Peyer's patch (tissue), 4 donors: ENCODE results near the gene MXRA8.

Experiments used
- POLR2A ChIP-seq, 2 donors: fragments of 450-650 bp; IDR thresholded peaks; one replicate each; pipeline ENCODE4 v1.5.1; 2017; ENCODE audit warnings: antibody characterized with exemption in 2 of 2, mild to moderate bottlenecking in 2 of 2, moderate library complexity in 2 of 2
- TF ChIP-seq, protein P1 (sequence below), 6 experiments: fragments of 450-650 bp in 4 of 6; fragments of 200-600 bp in 2 of 6; sonication (generic) in 1 of 6; IDR thresholded peaks; one replicate each; pipeline ENCODE4 v1.5.1; 2017 to 2019; ENCODE audit warnings: antibody characterized with exemption in 6 of 6, mild to moderate bottlenecking in 3 of 6, moderate library complexity in 1 of 6

DNA sequence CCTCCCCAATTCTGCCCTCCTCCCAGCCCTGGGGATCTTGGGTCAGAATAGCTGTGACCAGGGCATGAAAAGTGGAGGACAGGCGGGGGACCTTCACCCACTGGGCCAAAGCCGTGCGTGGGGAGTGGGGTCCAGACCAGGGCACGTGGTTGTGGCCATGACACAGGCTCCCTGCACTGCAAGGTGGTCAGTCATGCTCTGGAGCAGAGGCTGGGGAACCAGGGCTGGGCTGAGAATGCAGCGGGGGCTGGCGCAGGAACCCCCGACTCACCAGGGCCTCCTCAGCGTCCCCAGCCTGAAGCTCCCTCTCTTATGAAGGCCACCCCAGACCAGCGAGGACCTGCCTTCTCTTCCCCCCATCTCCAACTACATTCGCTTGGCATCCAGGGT is 11.9 kb downstream of the MXRA8 start:
- TF ChIP-seq, protein P1, sequence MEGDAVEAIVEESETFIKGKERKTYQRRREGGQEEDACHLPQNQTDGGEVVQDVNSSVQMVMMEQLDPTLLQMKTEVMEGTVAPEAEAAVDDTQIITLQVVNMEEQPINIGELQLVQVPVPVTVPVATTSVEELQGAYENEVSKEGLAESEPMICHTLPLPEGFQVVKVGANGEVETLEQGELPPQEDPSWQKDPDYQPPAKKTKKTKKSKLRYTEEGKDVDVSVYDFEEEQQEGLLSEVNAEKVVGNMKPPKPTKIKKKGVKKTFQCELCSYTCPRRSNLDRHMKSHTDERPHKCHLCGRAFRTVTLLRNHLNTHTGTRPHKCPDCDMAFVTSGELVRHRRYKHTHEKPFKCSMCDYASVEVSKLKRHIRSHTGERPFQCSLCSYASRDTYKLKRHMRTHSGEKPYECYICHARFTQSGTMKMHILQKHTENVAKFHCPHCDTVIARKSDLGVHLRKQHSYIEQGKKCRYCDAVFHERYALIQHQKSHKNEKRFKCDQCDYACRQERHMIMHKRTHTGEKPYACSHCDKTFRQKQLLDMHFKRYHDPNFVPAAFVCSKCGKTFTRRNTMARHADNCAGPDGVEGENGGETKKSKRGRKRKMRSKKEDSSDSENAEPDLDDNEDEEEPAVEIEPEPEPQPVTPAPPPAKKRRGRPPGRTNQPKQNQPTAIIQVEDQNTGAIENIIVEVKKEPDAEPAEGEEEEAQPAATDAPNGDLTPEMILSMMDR (IDR thresholded peaks at IDR 0.05): no peak
- no peak for TF ChIP-seq POLR2A (IDR thresholded peaks at IDR 0.05)
